OCI-LY7 (cell line): ENCODE results near the gene GBX2. TPM values are rescaled to one million over a fixed set of nuclear protein-coding genes. Genes with fewer than 3 reads are reported as not detected.

Experiments used
- BruUV-seq: library from RNA; stranded (reverse); fragments of 400-500 nt; replicated peaks from 2 replicates; lab custom pipeline; 2021; lab: Mats Ljungman, UMichigan
- CTCF ChIA-PET: fragments of 300-600 bp; sonication (Branson Sonifier 250); formaldehyde crosslinking; loops from one replicate; lab custom pipeline; 2022; ENCODE audit warnings: antibody characterized with exemption; ENCODE audit not compliant: unreplicated experiment; lab: Charles Lee
- POLR2A ChIA-PET: fragments of 300-600 bp; sonication (Branson Sonifier 250); formaldehyde crosslinking; loops from one replicate; lab custom pipeline; 2022; ENCODE audit warnings: antibody characterized with exemption; lab: Charles Lee
- DNase-seq: peaks from one replicate; pipeline ENCODE4 v3.0.0-alpha.2; 2015; ENCODE audit warnings: low spot score
- H2AFZ ChIP-seq: fragments of 200-600 bp; sonication (generic), shearing (Covaris generic); 2 replicates; pipeline ENCODE4 v1.6.1; 2014; ENCODE audit warnings: mild to moderate bottlenecking, antibody characterized with exemption, low read length, moderate library complexity
- H3K27ac ChIP-seq: fragments of 200-600 bp; sonication (generic); 2 replicates; pipeline ENCODE4 v1.5.1; 2014; ENCODE audit warnings: mixed run types, low read depth, mild to moderate bottlenecking, moderate library complexity, low read length, inconsistent platforms; ENCODE audit not compliant: poor library complexity, severe bottlenecking
- H3K36me3 ChIP-seq: fragments of 200-600 bp; sonication (generic); 2 replicates; pipeline ENCODE4 v1.6.1; 2014; ENCODE audit warnings: mild to moderate bottlenecking, antibody characterized with exemption, low read length, moderate library complexity, mixed read lengths; ENCODE audit not compliant: insufficient read depth
- H3K4me1 ChIP-seq: fragments of 200-600 bp; sonication (generic); 2 replicates; pipeline ENCODE4 v1.5.1; 2014; ENCODE audit warnings: mild to moderate bottlenecking, low read length; ENCODE audit not compliant: insufficient read depth, poor library complexity, severe bottlenecking
- H3K4me2 ChIP-seq: fragments of 200-600 bp; sonication (generic); 2 replicates; pipeline ENCODE4 v1.6.1; 2014; ENCODE audit warnings: mild to moderate bottlenecking, low read length
- H3K4me3 ChIP-seq: fragments of 200-600 bp; sonication (generic); 2 replicates; pipeline ENCODE4 v1.5.1; 2014; ENCODE audit warnings: mild to moderate bottlenecking, low read depth, low read length; ENCODE audit not compliant: poor library complexity, severe bottlenecking
- H3K79me2 ChIP-seq: fragments of 200-600 bp; sonication (generic); 2 replicates; pipeline ENCODE4 v1.6.1; 2016; ENCODE audit warnings: low read depth, mild to moderate bottlenecking, low read length, moderate library complexity, mixed read lengths; ENCODE audit not compliant: insufficient read depth
- H3K9me2 ChIP-seq: fragments of 200-600 bp; sonication (generic); 2 replicates; pipeline ENCODE4 v1.6.1; 2016; ENCODE audit warnings: mild to moderate bottlenecking, low read length, mixed read lengths; ENCODE audit not compliant: insufficient read depth
- H3K9me3 ChIP-seq: fragments of 200-600 bp; sonication (generic); 2 replicates; pipeline ENCODE4 v1.6.1; 2014; ENCODE audit warnings: mild to moderate bottlenecking, mixed run types, low read length, mixed read lengths
- H4K20me1 ChIP-seq: fragments of 200-600 bp; sonication (generic); 2 replicates; pipeline ENCODE4 v1.6.1; 2014; ENCODE audit warnings: mild to moderate bottlenecking, antibody characterized with exemption, low read length, moderate library complexity, mixed read lengths; ENCODE audit not compliant: insufficient read depth
- EZH2phosphoT487 ChIP-seq: fragments of 200-600 bp; sonication (generic); IDR thresholded peaks from 2 replicates; pipeline ENCODE4 v1.6.1; 2018; ENCODE audit warnings: low read depth, borderline replicate concordance, mild to moderate bottlenecking, mixed run types, antibody characterized with exemption, low read length, moderate library complexity, mixed read lengths
- intact Hi-C: fragments of 100-400 bp; cut with micrococcal nuclease; formaldehyde crosslinking; loops from one replicate; pipeline ENCODE4 v1.10.0; 2022; ENCODE audit not compliant: unreplicated experiment
- total RNA-seq, 2 experiments: library from RNA; depleted of rRNA in 1 of 2; stranded (reverse); fragments of >200 nt in 1 of 2; shearing (Covaris generic) in 1 of 2; gene quantifications; 2 replicates each; pipeline ENCODE4 v1.2.3, GENCODE V29; 2014 to 2022
- TF ChIP-seq, protein P1 (sequence below): fragments of 200-600 bp; sonication (generic); conservative IDR thresholded peaks from 2 replicates; pipeline ENCODE4 v1.5.1; 2014; ENCODE audit warnings: mild to moderate bottlenecking, antibody characterized with exemption, low read length, moderate library complexity, mixed read lengths

GBX2 gene
- total RNA-seq, 2 experiments from 2014 or later = not detected

DNA sequence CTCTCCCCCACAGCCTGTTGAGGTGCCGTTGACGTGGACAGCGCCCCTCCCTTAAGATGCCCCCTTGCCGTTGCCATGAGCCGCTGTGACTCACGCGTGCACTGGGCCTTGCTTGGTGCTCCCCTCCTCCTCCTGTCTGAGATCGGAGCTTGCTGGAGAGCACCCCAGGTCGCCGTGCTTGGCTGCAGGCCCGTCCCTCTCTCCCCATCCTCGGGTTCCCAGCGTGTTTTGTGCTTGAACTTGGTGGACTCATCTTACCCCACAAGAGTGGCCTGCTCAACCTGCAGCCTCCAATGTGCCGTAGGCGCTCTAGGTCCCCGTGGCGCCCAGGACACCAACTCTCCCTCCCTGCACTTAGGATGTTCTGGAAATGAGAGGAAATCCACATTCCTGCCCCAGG is 39.9 kb downstream of the GBX2 start:
- BruUV-seq = no TSS peak
- intact Hi-C loops = no loop called here
- Histone ChIP-seq H3K4me2 (no peak overlapping the region), H3K9me3 (no peaks in the 10 kb centered on the region), H3K4me1 (no peaks in the 10 kb centered on the region), H3K79me2 (no peaks in the 10 kb centered on the region), H3K36me3 (no peaks in the 10 kb centered on the region), H2AFZ (no peak overlapping the region), H3K9me2 (no peaks in the 10 kb centered on the region), H3K4me3 (no peak overlapping the region), H4K20me1 (no peaks in the 10 kb centered on the region), H3K27ac (no peak overlapping the region)
- CTCF ChIA-PET = no interaction called here
- POLR2A ChIA-PET = no interaction called here
- TF ChIP-seq EZH2phosphoT487 = no peak
- TF ChIP-seq, protein P1, sequence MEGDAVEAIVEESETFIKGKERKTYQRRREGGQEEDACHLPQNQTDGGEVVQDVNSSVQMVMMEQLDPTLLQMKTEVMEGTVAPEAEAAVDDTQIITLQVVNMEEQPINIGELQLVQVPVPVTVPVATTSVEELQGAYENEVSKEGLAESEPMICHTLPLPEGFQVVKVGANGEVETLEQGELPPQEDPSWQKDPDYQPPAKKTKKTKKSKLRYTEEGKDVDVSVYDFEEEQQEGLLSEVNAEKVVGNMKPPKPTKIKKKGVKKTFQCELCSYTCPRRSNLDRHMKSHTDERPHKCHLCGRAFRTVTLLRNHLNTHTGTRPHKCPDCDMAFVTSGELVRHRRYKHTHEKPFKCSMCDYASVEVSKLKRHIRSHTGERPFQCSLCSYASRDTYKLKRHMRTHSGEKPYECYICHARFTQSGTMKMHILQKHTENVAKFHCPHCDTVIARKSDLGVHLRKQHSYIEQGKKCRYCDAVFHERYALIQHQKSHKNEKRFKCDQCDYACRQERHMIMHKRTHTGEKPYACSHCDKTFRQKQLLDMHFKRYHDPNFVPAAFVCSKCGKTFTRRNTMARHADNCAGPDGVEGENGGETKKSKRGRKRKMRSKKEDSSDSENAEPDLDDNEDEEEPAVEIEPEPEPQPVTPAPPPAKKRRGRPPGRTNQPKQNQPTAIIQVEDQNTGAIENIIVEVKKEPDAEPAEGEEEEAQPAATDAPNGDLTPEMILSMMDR = no peak
- no peak for DNase-seq

DNA sequence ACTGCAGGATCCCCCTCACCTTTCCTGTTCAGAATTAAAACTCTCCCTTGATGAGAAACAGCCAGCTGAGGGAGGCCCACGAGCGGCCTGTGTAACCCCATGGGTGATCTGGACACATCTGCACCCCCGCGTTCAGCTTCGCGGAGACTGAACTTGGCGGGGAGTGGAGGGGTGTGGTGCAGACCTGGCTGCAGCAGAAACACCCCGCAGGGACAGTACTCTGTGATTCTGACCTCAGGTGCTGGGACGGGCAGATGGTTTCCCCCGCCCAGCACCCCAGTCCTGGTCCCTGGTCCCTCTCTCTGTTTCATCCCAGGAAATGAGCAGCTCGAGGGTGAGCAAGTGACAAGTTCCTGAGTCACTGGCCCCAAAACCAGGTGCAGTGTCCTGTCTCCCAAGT is 41.2 kb downstream of the GBX2 start:
- ChIA-PET POLR2A (no interaction called here), CTCF (no interaction called here)
- Histone ChIP-seq H3K4me2 (no peak overlapping the region), H3K27ac (no peak overlapping the region), H3K4me1 (no peaks in the 10 kb centered on the region), H3K9me2 (no peaks in the 10 kb centered on the region), H2AFZ (no peak overlapping the region), H3K36me3 (no peaks in the 10 kb centered on the region), H4K20me1 (no peaks in the 10 kb centered on the region), H3K4me3 (no peak overlapping the region), H3K79me2 (no peaks in the 10 kb centered on the region), H3K9me3 (no peaks in the 10 kb centered on the region)
- DNase-seq = no peak
- BruUV-seq = no TSS peak
- TF ChIP-seq, protein P1 = no peak
- no peak for TF ChIP-seq EZH2phosphoT487
- intact Hi-C loops = no loop called here

DNA sequence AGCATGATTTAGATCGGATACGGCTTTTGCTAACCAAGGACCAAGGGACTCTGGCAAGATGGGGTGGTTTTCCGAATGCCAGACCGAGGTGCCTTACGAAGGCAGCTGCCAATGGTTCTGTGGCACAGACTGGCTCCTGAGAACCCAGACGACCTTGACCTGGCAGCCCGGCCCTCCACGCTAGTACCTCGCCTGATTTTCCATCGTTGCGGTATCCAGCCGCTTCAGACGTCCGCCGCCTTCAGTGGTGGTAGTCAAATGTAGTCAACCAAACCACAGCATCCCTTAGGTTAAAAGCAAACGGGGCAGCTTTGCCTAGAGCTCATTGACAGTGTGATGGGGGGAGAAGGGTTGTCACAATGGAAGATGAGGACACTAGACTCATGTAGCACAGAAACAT is 42.6 kb downstream of the GBX2 start:
- Histone ChIP-seq H4K20me1 (no peaks in the 10 kb centered on the region), H3K4me3 (no peak overlapping the region), H3K36me3 (no peaks in the 10 kb centered on the region), H3K27ac (no peak overlapping the region), H3K4me2 (no peak overlapping the region), H3K9me2 (no peaks in the 10 kb centered on the region), H3K79me2 (no peaks in the 10 kb centered on the region), H3K4me1 (no peaks in the 10 kb centered on the region), H2AFZ (no peak overlapping the region), H3K9me3 (no peaks in the 10 kb centered on the region)
- TF ChIP-seq, protein P1 = no peak
- no peak for TF ChIP-seq EZH2phosphoT487
- POLR2A ChIA-PET = no interaction called here
- intact Hi-C loops = no loop called here
- CTCF ChIA-PET = no interaction called here
- DNase-seq = no peak
- BruUV-seq = no TSS peak
